ENCODE results near the gene ZNF813. TPM values are rescaled to one million over a fixed set of nuclear protein-coding genes. Genes with fewer than 3 reads are reported as not detected.

The ZNF813 gene
- polyA plus RNA-seq, 2 of the 4 experiments (the other 2 are of a cell fraction): 0.30 to 0.78 TPM

- Histone ChIP-seq H3K4me3 (no peak overlapping the region), H3K9me3 (peaks cover 48% of the 10 kb centered on the region), H3K4me2 (no peak overlapping the region), H3K4me1 (0 out of 3 replicates have a peak, but pooled peaks cover 3% of the 10 kb centered on the region), H3K27ac (no peak overlapping the region)
- DNase-seq (ENCODE audit: low read depth in 1 of 2, low spot score in 1 of 2): no peak
- TF ChIP-seq MYC (IDR thresholded peaks at IDR 0.05; ENCODE audit: borderline replicate concordance, low read length) (no peak), ZSCAN20 (CRISPR knock-in tag; IDR thresholded peaks at IDR 0.05) (no peak), FOXS1 (CRISPR knock-in tag; IDR thresholded peaks at IDR 0.05) (no peak), BCL3 (IDR thresholded peaks at IDR 0.05) (no peak), HOXB13 (CRISPR knock-in tag; IDR thresholded peaks at IDR 0.05; ENCODE audit: low read depth) (no peak), CHD4 (IDR thresholded peaks at IDR 0.05; ENCODE audit: borderline replicate concordance) (no peak), GATA3 (IDR thresholded peaks at IDR 0.05; ENCODE audit: borderline replicate concordance) (no peak), HEYL (CRISPR knock-in tag; IDR thresholded peaks at IDR 0.05) (no peak), CEBPB (IDR thresholded peaks at IDR 0.05) (no peak), NR3C1 (IDR thresholded peaks at IDR 0.05) (no peak), EP300 (IDR thresholded peaks at IDR 0.05) (no peak), BHLHE40 (IDR thresholded peaks at IDR 0.05; ENCODE audit: low read depth, low read length) (no peak), MAZ (IDR thresholded peaks at IDR 0.05; ENCODE audit: borderline replicate concordance, low read depth, low read length) (no peak)
- no peak for ATAC-seq
- FAIRE-seq: no peak
- 10% methylated on average over 4 of the region's 4 CpGs for WGBS (ENCODE audit: missing lambda C conversion rate)
- ChIA-PET CTCF (no interaction called here), POLR2A (no interaction called here)
These were observed 50.6 kb downstream of the ZNF813 start for GRCh38 chr19:53518121-53518520.

GRCh38 chr19:53518716-53519115, 51.2 kb downstream of the ZNF813 start:
- ATAC-seq: no peak
- H3K27ac ChIP-seq: no peak overlapping the region
- H3K4me2 ChIP-seq: no peak overlapping the region
- H3K4me1 ChIP-seq: 0 out of 3 replicates have a peak, but pooled peaks cover 3% of the 10 kb centered on the region
- no peak for FAIRE-seq
- ChIA-PET CTCF (no interaction called here), POLR2A (no interaction called here)
- 48% methylated on average over 1 of the region's 1 CpG for WGBS (ENCODE audit: missing lambda C conversion rate)
- TF ChIP-seq PBX3 (IDR thresholded peaks at IDR 0.05) (no peak), RARB (CRISPR knock-in tag; IDR thresholded peaks at IDR 0.05) (no peak), HOXB5 (CRISPR knock-in tag; IDR thresholded peaks at IDR 0.05) (no peak), BCL3 (IDR thresholded peaks at IDR 0.05) (no peak), HEYL (CRISPR knock-in tag; IDR thresholded peaks at IDR 0.05) (no peak), E2F6 (IDR thresholded peaks at IDR 0.05; ENCODE audit: borderline replicate concordance, low read depth) (no peak), MAFK (IDR thresholded peaks at IDR 0.05; ENCODE audit: partially characterized antibody) (no peak), FOSL2 (IDR thresholded peaks at IDR 0.05) (no peak), FOSL2 (CRISPR knock-in tag; IDR thresholded peaks at IDR 0.05) (no peak), ZC3H11A (IDR thresholded peaks at IDR 0.05) (no peak), POLR2A (IDR thresholded peaks at IDR 0.05; ENCODE audit: low read length) (no peak), CBX8 (IDR thresholded peaks at IDR 0.05) (no peak)
- peaks cover 54% of the 10 kb centered on the region for H3K9me3 ChIP-seq
- no peak for DNase-seq (ENCODE audit: low read depth in 1 of 2, low spot score in 1 of 2)
- H3K4me3 ChIP-seq: no peak overlapping the region

GRCh38 chr19:53519446-53519845, 51.9 kb downstream of the ZNF813 start:
- WGBS (ENCODE audit: missing lambda C conversion rate): 95% methylated on average over 7 of the region's 7 CpGs
- DNase-seq (ENCODE audit: low read depth in 1 of 2, low spot score in 1 of 2): no peak
- CTCF ChIA-PET: interaction anchor here (0.5 kb wide), 1 partner anchor 189 kb away, joined by 3 read pairs; no protein-coding TSS in a partner anchor
- POLR2A ChIA-PET: interaction anchor here (1.6 kb wide), 1 partner anchor 125 kb away, joined by 11 read pairs; the partner anchor contains the start of gene ZNF765
- FAIRE-seq: no peak
- no peak for TF ChIP-seq ZNF302 (CRISPR knock-in tag; IDR thresholded peaks at IDR 0.05)
- no peak for TF ChIP-seq ATOH8 (CRISPR knock-in tag; IDR thresholded peaks at IDR 0.05; ENCODE audit: low read depth)
- TF ChIP-seq EHF (CRISPR knock-in tag; IDR thresholded peaks at IDR 0.05): no peak
- no peak for TF ChIP-seq NFE2L2 (conservative IDR thresholded peaks at IDR 0.05; ENCODE audit: low read length)
- TF ChIP-seq ZSCAN20 (CRISPR knock-in tag; IDR thresholded peaks at IDR 0.05): no peak
- TF ChIP-seq ZC3H11A (IDR thresholded peaks at IDR 0.05): no peak
- no peak overlapping the region for H3K4me2 ChIP-seq
- 0 out of 3 replicates have a peak, but pooled peaks cover 3% of the 10 kb centered on the region for H3K4me1 ChIP-seq
- no peak overlapping the region for H3K27ac ChIP-seq
- ATAC-seq: no peak
- peaks cover 55% of the 10 kb centered on the region for H3K9me3 ChIP-seq
- no peak overlapping the region for H3K4me3 ChIP-seq
